ENCODE data around the gene RASA2. TPM values are rescaled to one million over a fixed set of nuclear protein-coding genes. Genes with fewer than 3 reads are reported as not detected.

The RASA2 gene
- polyA plus RNA-seq, 1 of the 3 experiments (the other 2 are of a cell fraction), result 2.4 TPM

DNA sequence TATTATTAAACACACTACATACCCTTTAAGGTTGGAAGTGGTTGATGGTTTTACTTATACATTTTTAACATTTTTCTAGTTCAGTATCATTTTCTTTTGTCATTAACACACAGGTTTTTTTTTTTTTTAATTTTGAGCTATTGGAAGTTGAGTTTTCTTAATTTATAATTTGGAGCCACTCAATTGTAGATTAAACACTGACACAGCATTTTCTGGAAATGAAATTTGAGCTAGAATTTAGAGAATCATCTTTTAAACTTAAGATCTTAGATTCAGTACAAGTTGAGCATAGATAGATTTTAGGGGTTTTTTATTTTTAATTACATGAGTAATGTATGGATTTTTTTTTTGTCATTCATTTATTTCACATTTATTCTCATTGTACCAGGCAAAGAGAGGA, 35.0 kb downstream of the RASA2 start:
- Histone ChIP-seq H3K4me3 (ENCODE audit: low read depth in 2 of 2, low read length in 1 of 2) (no peak overlapping the region), H3K36me3 (replicated peaks in 1 of 2; ENCODE audit: control insufficient read depth in 1 of 2, insufficient read depth in 2 of 2, low read length in 1 of 2) (peaks cover 9 to 25% of the 10 kb centered on the region in 2 experiments), H3K79me2 (ENCODE audit: insufficient read depth) (peaks cover 22% of the 10 kb centered on the region), H3F3A (replicated peaks; ENCODE audit: insufficient read depth) (peaks cover 36% of the 10 kb centered on the region), H3K27me3 (ENCODE audit: insufficient read depth) (no peaks in the 10 kb centered on the region), H3K9me2 (no peaks in the 10 kb centered on the region), H3K4me2 (no peak overlapping the region), H4K20me1 (ENCODE audit: insufficient read depth) (no peaks in the 10 kb centered on the region), H3K4me1 (ENCODE audit: control insufficient read depth in 1 of 2, insufficient read depth in 2 of 2, low read depth in 1 of 2, low read length in 1 of 2) (no peaks in the 10 kb centered on the region; a peak in 1 of 4 replicates), H3K9me3 (no peaks in the 10 kb centered on the region), H3K9ac (no peak overlapping the region), H3K27ac (ENCODE audit: low read depth in 2 of 2, low read length in 1 of 2) (no peak overlapping the region), H2AFZ (ENCODE audit: low read depth) (no peak overlapping the region)
- no peak for TF ChIP-seq RXRA (IDR thresholded peaks at IDR 0.05; ENCODE audit: borderline replicate concordance, low read depth)
- no peak for TF ChIP-seq TCF12 (IDR thresholded peaks at IDR 0.05)
- TF ChIP-seq FOXM1 (IDR thresholded peaks at IDR 0.05; ENCODE audit: low read depth), result no peak
- no peak for TF ChIP-seq EZH2phosphoT487 (IDR thresholded peaks at IDR 0.05; ENCODE audit: borderline replicate concordance, low read depth)
- no peak for TF ChIP-seq FOXJ3 (CRISPR knock-in tag; IDR thresholded peaks at IDR 0.05)
- TF ChIP-seq ELF1 (IDR thresholded peaks at IDR 0.05), result no peak
- TF ChIP-seq MXI1 (IDR thresholded peaks at IDR 0.05; ENCODE audit: low read depth, low read length), result no peak
- TF ChIP-seq CHD2 (IDR thresholded peaks at IDR 0.05; ENCODE audit: low read length, partially characterized antibody), result no peak
- TF ChIP-seq, protein P1, sequence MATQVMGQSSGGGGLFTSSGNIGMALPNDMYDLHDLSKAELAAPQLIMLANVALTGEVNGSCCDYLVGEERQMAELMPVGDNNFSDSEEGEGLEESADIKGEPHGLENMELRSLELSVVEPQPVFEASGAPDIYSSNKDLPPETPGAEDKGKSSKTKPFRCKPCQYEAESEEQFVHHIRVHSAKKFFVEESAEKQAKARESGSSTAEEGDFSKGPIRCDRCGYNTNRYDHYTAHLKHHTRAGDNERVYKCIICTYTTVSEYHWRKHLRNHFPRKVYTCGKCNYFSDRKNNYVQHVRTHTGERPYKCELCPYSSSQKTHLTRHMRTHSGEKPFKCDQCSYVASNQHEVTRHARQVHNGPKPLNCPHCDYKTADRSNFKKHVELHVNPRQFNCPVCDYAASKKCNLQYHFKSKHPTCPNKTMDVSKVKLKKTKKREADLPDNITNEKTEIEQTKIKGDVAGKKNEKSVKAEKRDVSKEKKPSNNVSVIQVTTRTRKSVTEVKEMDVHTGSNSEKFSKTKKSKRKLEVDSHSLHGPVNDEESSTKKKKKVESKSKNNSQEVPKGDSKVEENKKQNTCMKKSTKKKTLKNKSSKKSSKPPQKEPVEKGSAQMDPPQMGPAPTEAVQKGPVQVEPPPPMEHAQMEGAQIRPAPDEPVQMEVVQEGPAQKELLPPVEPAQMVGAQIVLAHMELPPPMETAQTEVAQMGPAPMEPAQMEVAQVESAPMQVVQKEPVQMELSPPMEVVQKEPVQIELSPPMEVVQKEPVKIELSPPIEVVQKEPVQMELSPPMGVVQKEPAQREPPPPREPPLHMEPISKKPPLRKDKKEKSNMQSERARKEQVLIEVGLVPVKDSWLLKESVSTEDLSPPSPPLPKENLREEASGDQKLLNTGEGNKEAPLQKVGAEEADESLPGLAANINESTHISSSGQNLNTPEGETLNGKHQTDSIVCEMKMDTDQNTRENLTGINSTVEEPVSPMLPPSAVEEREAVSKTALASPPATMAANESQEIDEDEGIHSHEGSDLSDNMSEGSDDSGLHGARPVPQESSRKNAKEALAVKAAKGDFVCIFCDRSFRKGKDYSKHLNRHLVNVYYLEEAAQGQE (IDR thresholded peaks at IDR 0.05; ENCODE audit: low read depth, low read length), result no peak
- no peak for TF ChIP-seq SMC3 (IDR thresholded peaks at IDR 0.05; ENCODE audit: low read depth, low read length)
- TF ChIP-seq GATA2 (CRISPR knock-in tag; IDR thresholded peaks at IDR 0.05), result no peak
- TF ChIP-seq, protein P2, sequence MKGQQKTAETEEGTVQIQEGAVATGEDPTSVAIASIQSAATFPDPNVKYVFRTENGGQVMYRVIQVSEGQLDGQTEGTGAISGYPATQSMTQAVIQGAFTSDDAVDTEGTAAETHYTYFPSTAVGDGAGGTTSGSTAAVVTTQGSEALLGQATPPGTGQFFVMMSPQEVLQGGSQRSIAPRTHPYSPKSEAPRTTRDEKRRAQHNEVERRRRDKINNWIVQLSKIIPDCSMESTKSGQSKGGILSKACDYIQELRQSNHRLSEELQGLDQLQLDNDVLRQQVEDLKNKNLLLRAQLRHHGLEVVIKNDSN (IDR thresholded peaks at IDR 0.05; ENCODE audit: borderline replicate concordance, low read depth), result no peak
- TF ChIP-seq RFX5 (IDR thresholded peaks at IDR 0.05; ENCODE audit: low read length), result no peak
- no peak for TF ChIP-seq IRF3 (IDR thresholded peaks at IDR 0.05; ENCODE audit: low read depth, low read length)
- no peak for TF ChIP-seq NRF1 (IDR thresholded peaks at IDR 0.05; ENCODE audit: low read depth, low read length)
- no peak for TF ChIP-seq USF2 (IDR thresholded peaks at IDR 0.05; ENCODE audit: borderline replicate concordance, low read depth, low read length)
- CTCF ChIA-PET, result interaction anchor here (0.7 to 1.1 kb wide), 2 partner anchors 47 to 61 kb away, joined by 3 read pairs; no protein-coding TSS in a partner anchor
- DNase-seq, result no peak
- POLR2A ChIA-PET, result no interaction called here
